ENCODE data around the gene MAT2A. TPM values are rescaled to one million over a fixed set of nuclear protein-coding genes. Genes with fewer than 3 reads are reported as not detected.

MAT2A gene
- total RNA-seq, 2 experiments from 2014 or later: 336 to 462 TPM

DNA sequence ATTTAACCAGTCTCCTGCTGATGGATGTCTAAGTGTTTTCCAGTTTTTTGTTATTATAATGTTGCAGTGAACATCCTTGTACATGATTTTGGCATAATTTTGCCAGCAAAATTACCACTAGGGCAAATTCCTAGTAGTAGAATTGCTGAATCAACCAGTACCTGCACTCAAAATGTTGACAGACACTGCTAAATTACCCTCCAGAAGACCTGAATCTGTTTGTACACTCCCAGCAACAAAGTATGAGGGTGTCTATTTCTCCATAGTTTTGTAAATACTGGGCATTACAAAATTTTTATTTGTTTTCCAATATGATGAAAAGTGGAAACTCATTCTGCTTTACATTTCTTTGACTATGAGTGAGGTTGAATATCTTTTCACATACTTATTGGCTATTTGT, 11.2 kb upstream of the MAT2A start:
- Histone ChIP-seq H4K20me1 (ENCODE audit: insufficient read depth, low read length) (no peaks in the 10 kb centered on the region), H3K4me2 (ENCODE audit: low read length) (no peak overlapping the region), H3K4me3 (ENCODE audit: low read depth, low read length, poor library complexity, severe bottlenecking) (no peak overlapping the region), H3K4me1 (ENCODE audit: insufficient read depth, low read length, poor library complexity, severe bottlenecking) (peaks cover 14% of the 10 kb centered on the region), H3K9me3 (ENCODE audit: low read length) (no peaks in the 10 kb centered on the region), H2AFZ (ENCODE audit: low read length) (no peak overlapping the region), H3K9me2 (ENCODE audit: insufficient read depth, low read length) (no peaks in the 10 kb centered on the region), H3K79me2 (ENCODE audit: insufficient read depth, low read depth, low read length) (no peaks in the 10 kb centered on the region), H3K27ac (ENCODE audit: low read depth, low read length, poor library complexity, severe bottlenecking) (no peak overlapping the region), H3K36me3 (ENCODE audit: insufficient read depth, low read length) (no peaks in the 10 kb centered on the region)
- CTCF ChIA-PET (ENCODE audit: unreplicated experiment): no interaction called here
- DNase-seq (ENCODE audit: low spot score): no peak
- TF ChIP-seq CTCF (conservative IDR thresholded peaks at IDR 0.05; ENCODE audit: low read length) (no peak), EZH2phosphoT487 (IDR thresholded peaks at IDR 0.05; ENCODE audit: borderline replicate concordance, low read depth, low read length) (no peak)
- no TSS peak for BruUV-seq (replicated peaks)
- intact Hi-C loops (cut with micrococcal nuclease; ENCODE audit: unreplicated experiment): loop anchor here (10.0 kb wide), 1 partner anchor 53 kb away; no protein-coding TSS in a partner anchor
- POLR2A ChIA-PET: no interaction called here

GRCh38 chr2:85528355-85528754, 10.6 kb upstream of the MAT2A start:
- Histone ChIP-seq H3K79me2 (ENCODE audit: insufficient read depth, low read depth, low read length) (no peaks in the 10 kb centered on the region), H3K9me2 (ENCODE audit: insufficient read depth, low read length) (no peaks in the 10 kb centered on the region), H3K4me2 (ENCODE audit: low read length) (no peak overlapping the region), H2AFZ (ENCODE audit: low read length) (no peak overlapping the region), H3K4me3 (ENCODE audit: low read depth, low read length, poor library complexity, severe bottlenecking) (no peak overlapping the region), H4K20me1 (ENCODE audit: insufficient read depth, low read length) (no peaks in the 10 kb centered on the region), H3K36me3 (ENCODE audit: insufficient read depth, low read length) (no peaks in the 10 kb centered on the region), H3K27ac (ENCODE audit: low read depth, low read length, poor library complexity, severe bottlenecking) (no peak overlapping the region), H3K9me3 (ENCODE audit: low read length) (no peaks in the 10 kb centered on the region), H3K4me1 (ENCODE audit: insufficient read depth, low read length, poor library complexity, severe bottlenecking) (peaks cover 14% of the 10 kb centered on the region)
- intact Hi-C loops (cut with micrococcal nuclease; ENCODE audit: unreplicated experiment): loop anchor here (10.0 kb wide), 1 partner anchor 54 kb away; no protein-coding TSS in a partner anchor
- ChIA-PET POLR2A (no interaction called here), CTCF (ENCODE audit: unreplicated experiment) (no interaction called here)
- TF ChIP-seq CTCF (conservative IDR thresholded peaks at IDR 0.05; ENCODE audit: low read length): no peak
- no peak for TF ChIP-seq EZH2phosphoT487 (IDR thresholded peaks at IDR 0.05; ENCODE audit: borderline replicate concordance, low read depth, low read length)
- no peak for DNase-seq (ENCODE audit: low spot score)
- BruUV-seq (replicated peaks): no TSS peak

DNA sequence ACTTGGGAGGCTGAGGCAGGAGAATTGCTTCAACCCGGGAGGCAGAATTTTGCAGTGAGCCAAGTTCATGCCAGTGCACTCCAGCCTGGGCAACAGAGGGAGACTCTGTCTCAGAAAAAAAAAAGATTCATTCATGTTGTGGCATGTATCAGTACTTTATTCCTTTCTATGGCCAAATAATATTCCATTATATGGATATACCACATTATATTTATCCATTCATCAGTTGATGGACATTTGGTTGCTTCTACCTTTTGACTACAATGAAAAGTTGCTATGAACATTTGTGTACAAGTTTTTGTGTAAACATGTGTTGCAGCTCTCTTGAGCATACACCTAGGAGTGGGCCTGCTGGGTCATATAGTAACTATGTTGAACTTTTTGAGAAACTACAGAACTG, 9.2 kb upstream of the MAT2A start:
- CTCF ChIA-PET (ENCODE audit: unreplicated experiment): no interaction called here
- POLR2A ChIA-PET: interaction anchor here (1.2 kb wide), 1 partner anchor 9 kb away, joined by 4 read pairs; the partner anchor contains the start of gene MAT2A

More for the DNA sequence above, 9.2 kb upstream of the MAT2A start:
- Histone ChIP-seq H3K9me2 (ENCODE audit: insufficient read depth, low read length) (no peaks in the 10 kb centered on the region), H4K20me1 (ENCODE audit: insufficient read depth, low read length) (no peaks in the 10 kb centered on the region), H3K79me2 (ENCODE audit: insufficient read depth, low read depth, low read length) (no peaks in the 10 kb centered on the region), H3K36me3 (ENCODE audit: insufficient read depth, low read length) (no peaks in the 10 kb centered on the region), H3K4me1 (ENCODE audit: insufficient read depth, low read length, poor library complexity, severe bottlenecking) (peaks cover 6% of the 10 kb centered on the region), H3K4me3 (ENCODE audit: low read depth, low read length, poor library complexity, severe bottlenecking) (no peak overlapping the region), H3K27ac (ENCODE audit: low read depth, low read length, poor library complexity, severe bottlenecking) (no peak overlapping the region), H2AFZ (ENCODE audit: low read length) (no peak overlapping the region), H3K9me3 (ENCODE audit: low read length) (no peaks in the 10 kb centered on the region), H3K4me2 (ENCODE audit: low read length) (no peak overlapping the region)
- TF ChIP-seq EZH2phosphoT487 (IDR thresholded peaks at IDR 0.05; ENCODE audit: borderline replicate concordance, low read depth, low read length) (no peak), CTCF (conservative IDR thresholded peaks at IDR 0.05; ENCODE audit: low read length) (no peak)
- no TSS peak for BruUV-seq (replicated peaks)
- intact Hi-C loops (cut with micrococcal nuclease; ENCODE audit: unreplicated experiment): loop anchor here (10.0 kb wide), 1 partner anchor 55 kb away; no protein-coding TSS in a partner anchor
- DNase-seq (ENCODE audit: low spot score): no peak
